NCI-H1930 (cell line): ENCODE results near the gene DNALI1.
"Not testable (repeated sequence)": the region's sequence is repeated elsewhere in the genome, so short reads cannot be mapped to it uniquely, and the experiment has no call there.

Experiments
- DNase-seq, 2 experiments: peaks; one replicate each; lab custom pipeline; 2025; lab: John Stamatoyannopoulos, UW

Gene DNALI1

GRCh38 chr1:37553927-37554808 is 2.6 kb upstream of the DNALI1 start, which contains the start of gene SNIP1:
Gene SNIP1 (minus strand): TSS chr1:37554293. CDS start chr1:37554229, 64 bp downstream.
- peak; percentile 82 to 86 for DNase-seq

- no peak for DNase-seq
Observed at GRCh38 chr1:37557402-37557801, 662 bp downstream of the DNALI1 start.

- no peak for DNase-seq
Observed at GRCh38 chr1:37558411-37558810, 1.7 kb downstream of the DNALI1 start.

GRCh38 chr1:37559080-37559479 is 2.3 kb downstream of the DNALI1 start:
- DNase-seq, result no peak

GRCh38 chr1:37559957-37560379 is 3.2 kb downstream of the DNALI1 start:
- not testable (repeated sequence) for DNase-seq

DNA sequence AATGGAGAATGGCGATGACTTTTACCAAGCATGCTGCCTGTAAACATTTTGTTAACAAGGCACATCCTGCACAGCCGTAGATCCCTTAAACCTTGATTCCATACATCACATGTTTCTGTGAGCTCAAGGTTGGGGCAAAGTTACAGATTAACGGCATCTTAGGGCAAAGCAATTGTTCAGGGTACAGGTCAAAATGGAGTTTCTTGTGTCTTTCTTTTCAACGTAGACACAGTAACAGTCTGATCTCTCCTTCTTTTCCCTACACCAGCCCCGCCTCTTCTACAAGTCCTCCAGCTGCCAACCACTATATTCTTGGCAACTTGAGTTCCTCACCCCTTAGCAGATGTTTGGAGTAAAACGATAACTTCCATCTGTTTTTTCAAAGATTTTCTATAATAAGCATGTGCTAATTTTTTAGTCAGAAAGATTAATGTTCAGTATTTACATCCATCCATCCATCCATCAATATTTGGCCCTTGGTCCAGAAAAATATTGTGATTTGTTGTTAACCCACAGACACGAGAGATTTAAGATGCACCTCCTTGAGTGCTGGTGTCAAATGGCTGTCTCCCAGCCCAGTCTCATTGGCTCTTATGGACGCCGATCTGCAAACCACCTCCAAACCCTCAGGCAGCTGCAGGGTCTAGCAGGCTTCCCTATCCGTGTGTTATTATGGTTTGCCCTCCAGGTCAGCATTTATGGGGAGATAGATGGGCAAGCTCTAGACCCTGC is 3.8 kb downstream of the DNALI1 start:
- no peak for DNase-seq

GRCh38 chr1:37561133-37562132 is 4.7 kb downstream of the DNALI1 start:
- DNase-seq, result no peak

DNA sequence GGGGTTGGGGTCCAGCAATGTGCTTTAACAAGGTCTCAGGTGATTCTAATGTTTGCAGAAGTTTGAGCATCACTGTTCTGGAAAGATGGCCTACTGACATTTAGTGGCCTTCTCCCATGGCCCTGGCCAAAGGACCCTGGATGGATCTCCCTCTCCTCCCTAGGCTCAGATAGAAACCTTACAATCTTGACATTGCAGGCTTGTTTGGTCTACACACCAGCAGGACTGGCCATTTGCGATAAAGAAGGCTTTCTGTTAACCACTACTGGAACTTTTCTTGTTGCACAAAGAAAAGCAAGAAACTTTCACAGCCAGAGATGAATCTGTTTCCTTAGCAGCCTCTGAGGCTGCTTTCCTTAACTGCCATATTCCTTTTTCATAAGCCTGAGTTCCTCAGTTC is 6.2 kb downstream of the DNALI1 start:
- DNase-seq, result no peak

DNA sequence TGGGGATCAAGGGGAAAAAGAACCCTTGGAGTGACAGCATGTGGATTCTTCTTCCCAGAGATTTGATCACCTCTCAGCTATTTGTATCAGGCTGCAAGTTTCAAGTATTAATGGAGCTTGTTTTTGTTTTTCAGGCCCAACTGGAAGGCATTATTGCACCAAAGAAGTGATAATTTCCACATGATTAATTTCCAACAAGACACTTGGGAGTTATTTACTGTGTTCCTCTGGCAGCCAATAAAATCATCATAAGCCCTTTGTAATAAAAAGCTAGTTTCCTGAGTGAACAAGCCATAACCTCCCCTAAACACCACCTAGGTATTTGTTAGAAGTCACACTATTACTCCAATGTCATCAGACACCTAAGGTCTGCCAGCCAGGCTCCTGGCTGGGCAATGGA is 8.2 kb downstream of the DNALI1 start:
- DNase-seq, result no peak

DNA sequence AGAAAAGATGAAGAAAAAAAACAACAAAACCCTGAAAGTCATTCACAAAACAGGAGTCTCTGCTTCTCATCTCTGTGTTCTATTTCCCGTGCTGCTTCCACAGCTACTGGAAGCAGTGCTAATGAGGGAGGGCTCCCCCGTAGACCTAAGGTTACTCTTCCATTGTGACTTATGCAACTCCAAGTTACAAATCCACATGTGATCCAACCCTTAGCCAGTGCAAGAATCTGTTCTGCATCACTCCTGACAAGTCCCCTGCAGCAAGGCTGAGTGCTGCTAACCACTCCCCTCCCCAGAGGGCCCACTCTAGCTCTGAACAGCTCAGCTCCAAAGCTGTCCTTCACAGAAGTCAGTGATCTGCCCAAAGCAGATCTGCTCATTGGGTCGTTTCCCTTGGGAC is 10.3 kb downstream of the DNALI1 start:
- no peak for DNase-seq

DNA sequence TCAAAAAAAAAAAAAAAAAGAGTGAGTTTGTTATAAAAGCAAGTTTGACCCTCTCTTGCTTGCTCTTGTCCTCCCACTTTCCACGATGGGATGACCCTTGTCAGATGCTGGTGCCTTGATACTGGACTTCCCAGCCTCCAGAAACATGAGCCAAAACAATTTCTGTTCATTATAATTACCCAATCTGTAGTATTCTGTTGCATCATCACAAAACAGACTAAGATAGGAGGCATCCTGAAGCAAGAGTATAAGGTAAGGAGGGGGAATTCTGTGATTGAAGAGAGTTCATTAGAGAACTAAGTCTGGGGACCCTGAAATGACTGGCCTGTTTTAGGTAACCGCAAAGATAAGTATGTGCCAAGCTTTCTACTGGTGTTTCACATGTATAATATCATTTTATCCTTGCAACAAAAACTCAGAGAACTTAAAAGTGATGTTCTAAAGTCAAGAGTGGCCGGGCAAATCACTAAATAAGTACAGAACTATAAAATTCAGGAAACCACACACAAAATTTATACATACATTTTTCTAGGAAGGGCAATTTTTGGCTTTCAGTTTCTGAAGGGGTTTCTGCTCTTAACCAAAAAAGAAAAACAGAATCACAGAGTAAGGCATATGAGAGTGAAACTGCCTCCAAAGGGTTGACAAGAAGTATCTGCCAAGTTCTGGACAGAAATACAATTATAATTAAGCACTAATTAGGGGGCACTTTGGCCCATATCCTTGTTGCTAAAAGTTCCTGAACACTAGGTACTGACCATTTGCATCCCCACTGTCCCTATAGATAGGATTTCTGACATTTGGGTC is 14.0 kb downstream of the DNALI1 start:
- DNase-seq, result no peak

GRCh38 chr1:37574834-37575480 is 18.2 kb downstream of the DNALI1 start:
- no peak for DNase-seq

GRCh38 chr1:37575692-37576091 is 19.0 kb downstream of the DNALI1 start:
- DNase-seq, result no peak

- DNase-seq, result not testable (repeated sequence)
Observed at GRCh38 chr1:37584544-37584943, 27.8 kb downstream of the DNALI1 start.

DNA sequence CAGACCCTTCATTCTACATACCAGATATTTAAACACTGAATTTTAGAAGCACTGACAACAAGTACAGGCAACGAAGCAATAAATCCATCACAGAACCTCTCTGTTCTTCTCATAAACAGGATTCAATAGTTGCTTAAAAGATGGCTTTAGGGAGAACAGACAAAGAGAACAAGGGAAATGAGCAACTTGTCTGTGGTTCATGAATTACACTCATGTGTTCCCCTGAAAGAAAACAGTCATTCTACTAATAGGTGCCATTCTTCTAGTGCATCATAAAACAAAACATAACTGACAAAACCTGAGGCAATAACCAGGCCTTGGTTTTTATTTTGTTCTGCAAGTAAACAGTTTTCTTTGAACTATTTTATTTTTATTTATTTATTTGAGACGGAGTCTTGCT is 32.2 kb downstream of the DNALI1 start:
- DNase-seq, result no peak

DNA sequence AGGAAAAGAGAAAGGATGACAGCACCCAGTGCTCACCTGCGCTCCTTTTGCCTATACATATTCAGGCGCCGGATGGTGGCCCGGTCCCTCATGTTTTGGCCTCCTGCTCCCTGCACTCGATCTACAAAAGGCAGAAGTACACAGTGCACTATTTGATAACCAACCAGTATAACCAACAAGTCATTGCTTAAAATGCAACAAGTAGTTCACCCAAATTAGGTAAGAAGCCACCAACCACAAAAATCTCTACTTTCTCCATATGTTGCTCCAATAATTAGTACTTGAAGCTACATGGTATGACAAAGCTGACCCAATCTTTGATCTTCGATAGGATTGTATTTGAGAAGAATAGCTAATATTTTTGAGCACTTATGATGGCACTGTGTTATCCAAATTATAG is 37.0 kb downstream of the DNALI1 start:
- DNase-seq, result no peak

DNA sequence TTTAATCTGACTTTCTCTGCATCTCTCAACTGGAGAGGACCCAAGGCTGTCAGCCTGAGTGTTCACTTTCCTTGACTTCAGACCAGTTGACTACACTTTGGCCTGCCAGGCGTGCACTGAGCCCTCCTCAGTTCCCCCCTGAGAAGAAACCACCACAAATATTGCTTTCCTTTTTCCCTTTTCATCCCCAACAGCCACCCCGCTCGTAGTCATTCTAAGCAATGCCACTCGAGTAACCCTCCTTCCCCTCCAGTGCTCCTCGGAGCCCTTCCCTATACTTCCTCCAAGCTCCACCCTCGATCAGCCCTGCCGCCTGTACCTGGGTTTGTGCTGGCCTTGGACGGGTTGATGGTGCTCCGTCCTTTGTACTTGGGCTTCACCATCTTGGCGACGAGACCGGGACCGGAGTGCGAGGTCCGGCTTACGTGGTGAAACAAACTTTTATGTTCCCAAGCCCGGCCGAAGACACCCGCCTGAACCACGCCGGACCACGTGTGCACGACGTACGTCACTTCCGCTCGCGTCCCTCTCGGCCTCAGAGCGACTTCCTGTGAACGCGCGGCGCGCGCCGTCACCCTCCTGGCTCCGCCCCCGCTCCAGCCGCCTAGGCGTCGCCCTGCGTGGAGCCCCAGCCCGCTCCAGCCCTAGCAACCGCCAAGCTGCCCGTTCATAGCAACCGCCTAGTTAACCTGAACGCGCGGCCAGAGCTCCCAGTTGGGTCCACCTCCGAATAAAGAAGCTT is 38.9 kb downstream of the DNALI1 start, which contains the start of gene GNL2:
Gene GNL2, minus strand, starts transcription at position 498 of the 742 bp plus-strand sequence. Its CDS starts 115 bp downstream, at position 383.
- peak; percentile 90 to 93 for DNase-seq

GRCh38 chr1:37596182-37596667 is 39.5 kb downstream of the DNALI1 start:
- no peak for DNase-seq

- DNase-seq, result no peak
Observed at GRCh38 chr1:37599940-37600339, 43.2 kb downstream of the DNALI1 start.
